HG03139 (cell line): ENCODE measurements around the gene EEPD1.

ENCODE experiments used
- ATAC-seq: cut with Tn5 transposase; IDR thresholded peaks from one replicate; pipeline ENCODE4 v1.9.1; 2021; ENCODE audit not compliant: unreplicated experiment

The EEPD1 gene

GRCh38 chr7:36299223-36299774 is 146.2 kb downstream of the EEPD1 start:
- ATAC-seq = no peak

DNA sequence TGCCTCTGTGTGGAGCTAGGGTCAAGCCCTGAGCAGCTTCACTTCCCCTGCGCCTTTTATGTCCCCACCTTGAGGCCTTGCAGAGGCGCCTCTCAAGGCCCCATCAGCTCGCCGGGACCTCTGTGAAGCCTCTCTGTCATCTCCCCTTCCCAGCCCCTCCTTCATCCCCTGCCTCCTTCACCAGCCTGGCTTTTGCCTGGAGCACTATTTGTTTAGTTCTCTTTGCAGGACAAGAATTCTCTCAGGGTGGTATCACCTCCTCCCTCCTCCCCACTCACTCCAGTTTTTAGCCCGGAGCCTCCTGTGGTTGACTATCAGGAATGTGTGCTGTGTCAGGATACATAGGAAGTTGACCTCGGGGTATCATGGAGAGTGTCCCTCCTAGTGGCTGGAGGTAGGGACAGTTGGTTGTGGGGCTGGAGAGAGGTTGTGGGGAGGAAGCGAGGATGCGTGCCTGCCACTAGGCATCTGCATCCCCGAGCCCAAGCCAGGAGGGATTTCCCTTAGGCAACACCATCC is 146.8 kb downstream of the EEPD1 start:
- ATAC-seq = no peak

DNA sequence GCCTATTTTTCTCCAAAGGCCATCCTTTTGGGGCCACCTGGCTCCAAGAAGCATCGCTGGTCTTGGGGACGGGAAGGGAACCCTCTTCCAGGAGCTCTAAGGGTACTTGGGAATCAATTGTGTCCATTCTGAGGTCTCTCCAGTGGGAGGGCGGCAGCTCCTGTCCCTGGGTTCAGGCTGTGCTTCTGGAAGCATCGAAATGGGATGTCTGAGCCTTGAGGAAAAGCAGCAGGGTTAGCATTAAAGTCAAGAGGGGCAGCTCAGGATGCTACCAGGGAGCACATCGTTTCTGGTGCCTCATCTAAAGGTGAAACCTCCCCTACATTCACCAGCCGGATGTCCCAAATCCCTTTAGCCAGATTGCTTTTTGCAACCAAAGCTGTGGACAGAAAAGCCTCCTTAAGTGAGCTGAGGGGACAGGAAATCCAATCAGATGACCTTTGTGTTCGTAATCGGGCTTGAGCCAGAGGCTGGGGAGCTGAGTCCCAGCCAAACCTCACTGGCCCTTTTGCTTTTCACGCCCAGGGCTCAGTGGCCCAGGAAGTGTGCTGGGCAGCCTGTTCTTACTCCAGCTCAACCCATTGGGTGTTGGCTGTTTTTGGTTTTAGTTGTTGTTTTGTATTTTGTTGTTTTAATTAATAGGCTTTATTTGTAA is 147.8 kb downstream of the EEPD1 start:
- no peak for ATAC-seq

- ATAC-seq = no peak
These were observed 149.1 kb downstream of the EEPD1 start for GRCh38 chr7:36301914-36302771.

DNA sequence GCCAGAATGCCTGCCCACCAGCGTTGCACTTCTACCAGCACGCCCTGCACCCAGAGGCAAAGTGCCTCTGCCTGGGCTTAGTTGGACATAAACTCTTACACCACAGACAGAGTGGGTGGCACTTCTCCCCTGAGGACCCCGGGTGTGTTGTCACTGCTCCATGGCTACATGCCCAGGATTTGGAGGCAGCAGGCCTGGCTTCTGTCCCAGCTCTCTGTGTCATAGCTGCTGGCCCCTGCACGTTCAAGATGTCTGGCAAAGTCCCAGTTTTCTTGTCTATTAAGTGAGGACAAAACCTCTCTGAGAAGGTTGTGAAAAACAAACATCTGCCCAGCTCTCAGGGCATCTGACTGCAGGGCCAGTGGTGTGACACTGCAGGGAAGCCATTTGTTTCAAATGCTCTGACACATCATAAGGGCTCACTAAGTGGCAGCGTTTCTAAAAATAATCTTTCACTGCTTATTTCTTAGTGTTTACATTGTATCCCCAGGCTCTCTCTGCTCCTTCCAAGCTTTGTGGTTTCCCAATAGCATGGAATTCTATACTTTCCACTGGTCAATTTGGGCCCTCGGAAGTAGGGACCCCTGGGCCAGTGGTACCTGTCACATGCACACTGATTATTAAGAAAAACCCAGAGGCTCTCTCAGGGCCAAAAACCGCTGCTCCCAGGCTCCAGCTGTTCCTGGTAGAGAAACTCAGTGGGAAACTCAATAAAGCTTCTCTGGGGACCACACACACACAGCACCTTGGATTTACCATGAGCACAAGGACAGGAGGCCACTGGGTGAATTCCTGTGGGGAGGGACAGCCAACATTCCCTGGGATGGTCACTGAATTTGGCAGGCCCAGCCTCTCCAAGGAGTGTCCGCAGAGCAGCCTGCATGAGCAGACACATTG is 150.4 kb downstream of the EEPD1 start:
- no peak for ATAC-seq

GRCh38 chr7:36304099-36304425 is 151.0 kb downstream of the EEPD1 start:
- ATAC-seq = no peak

GRCh38 chr7:36305226-36305625 is 152.2 kb downstream of the EEPD1 start:
- ATAC-seq = no peak

GRCh38 chr7:36305648-36306047 is 152.6 kb downstream of the EEPD1 start:
- no peak for ATAC-seq

- ATAC-seq = no peak
These were observed 153.2 kb downstream of the EEPD1 start for GRCh38 chr7:36306222-36306621.

- no peak for ATAC-seq
These were observed 153.7 kb downstream of the EEPD1 start for GRCh38 chr7:36306722-36307121.

DNA sequence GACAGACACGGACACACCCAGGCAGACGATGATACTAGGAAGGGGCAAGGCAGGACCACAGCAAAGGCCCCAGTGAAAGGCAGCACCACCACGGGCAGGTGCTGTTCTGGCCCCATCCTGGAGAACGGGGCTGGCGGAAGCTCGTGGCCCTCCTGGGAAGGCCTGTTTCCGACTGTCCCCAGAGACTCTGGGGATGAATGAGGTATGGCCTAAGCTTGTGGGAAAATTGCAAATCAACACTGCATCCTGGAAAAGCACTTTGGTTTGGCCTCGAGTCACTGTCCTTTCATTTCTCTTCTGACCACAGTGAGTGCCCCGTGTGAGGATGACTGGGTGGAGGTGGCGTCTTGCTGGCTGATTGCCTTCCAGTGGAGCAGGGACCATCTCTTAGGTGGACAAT is 155.0 kb downstream of the EEPD1 start:
- no peak for ATAC-seq

DNA sequence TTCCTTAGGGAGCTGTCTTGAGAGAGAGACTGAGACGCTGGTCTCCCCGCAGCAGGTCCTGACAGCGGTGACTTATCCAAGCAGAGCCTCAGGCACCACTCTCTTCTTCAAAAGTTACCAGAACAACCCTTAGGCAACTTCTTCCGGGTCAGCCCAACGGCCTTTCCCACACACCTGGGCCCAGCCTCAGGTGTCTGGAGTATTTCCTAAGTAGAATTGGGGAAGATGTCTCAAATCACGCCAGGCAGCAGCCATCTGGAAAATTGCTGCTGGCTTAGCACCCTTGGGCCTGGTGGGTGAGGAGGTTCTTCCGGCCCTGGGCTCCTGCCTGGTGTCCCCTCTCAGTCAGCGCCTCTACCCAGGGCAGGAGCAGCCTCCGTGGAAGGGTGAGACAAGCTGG is 156.2 kb downstream of the EEPD1 start:
- no peak for ATAC-seq

DNA sequence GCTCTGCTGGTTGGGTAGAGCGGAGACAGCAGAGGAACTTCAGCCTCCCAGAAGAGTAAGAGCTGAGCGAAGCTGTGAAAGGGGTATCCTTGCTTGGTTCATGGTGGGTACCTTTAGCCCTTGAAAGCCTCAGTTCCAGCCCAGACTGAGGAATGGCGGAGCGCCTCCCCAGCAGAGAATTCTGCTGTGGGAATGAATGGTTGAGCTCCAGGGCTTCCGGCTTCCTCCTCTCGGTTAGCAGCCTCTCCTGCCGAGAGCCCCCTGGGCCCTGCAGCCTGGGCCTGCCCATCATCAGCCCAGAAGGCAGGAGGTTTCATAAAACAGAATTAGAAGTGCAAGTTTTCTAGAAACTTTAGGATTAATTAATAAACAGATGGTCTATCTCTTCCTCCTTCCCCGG is 156.7 kb downstream of the EEPD1 start:
- ATAC-seq = no peak

GRCh38 chr7:36310897-36311296 is 157.8 kb downstream of the EEPD1 start:
- ATAC-seq = no peak

DNA sequence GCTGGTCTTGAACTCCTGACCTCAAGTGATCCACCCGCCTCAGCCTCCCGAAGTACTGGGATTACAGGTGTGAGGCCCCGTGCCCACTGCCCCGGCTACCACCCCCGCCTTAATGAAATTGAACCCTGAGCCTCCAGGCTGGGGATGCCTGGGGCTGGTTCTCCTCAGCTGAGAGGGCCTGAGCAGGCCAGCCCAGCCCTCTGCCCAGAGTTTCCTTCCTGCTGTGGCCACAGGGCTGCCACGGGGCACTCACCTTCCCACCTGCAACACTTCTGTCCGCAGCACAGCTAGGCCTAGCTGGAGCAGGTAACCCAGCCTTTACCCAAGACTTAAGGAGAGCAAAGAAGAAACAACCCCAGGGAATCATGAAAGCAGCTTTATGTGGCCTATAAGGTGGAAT is 158.5 kb downstream of the EEPD1 start:
- ATAC-seq = no peak

DNA sequence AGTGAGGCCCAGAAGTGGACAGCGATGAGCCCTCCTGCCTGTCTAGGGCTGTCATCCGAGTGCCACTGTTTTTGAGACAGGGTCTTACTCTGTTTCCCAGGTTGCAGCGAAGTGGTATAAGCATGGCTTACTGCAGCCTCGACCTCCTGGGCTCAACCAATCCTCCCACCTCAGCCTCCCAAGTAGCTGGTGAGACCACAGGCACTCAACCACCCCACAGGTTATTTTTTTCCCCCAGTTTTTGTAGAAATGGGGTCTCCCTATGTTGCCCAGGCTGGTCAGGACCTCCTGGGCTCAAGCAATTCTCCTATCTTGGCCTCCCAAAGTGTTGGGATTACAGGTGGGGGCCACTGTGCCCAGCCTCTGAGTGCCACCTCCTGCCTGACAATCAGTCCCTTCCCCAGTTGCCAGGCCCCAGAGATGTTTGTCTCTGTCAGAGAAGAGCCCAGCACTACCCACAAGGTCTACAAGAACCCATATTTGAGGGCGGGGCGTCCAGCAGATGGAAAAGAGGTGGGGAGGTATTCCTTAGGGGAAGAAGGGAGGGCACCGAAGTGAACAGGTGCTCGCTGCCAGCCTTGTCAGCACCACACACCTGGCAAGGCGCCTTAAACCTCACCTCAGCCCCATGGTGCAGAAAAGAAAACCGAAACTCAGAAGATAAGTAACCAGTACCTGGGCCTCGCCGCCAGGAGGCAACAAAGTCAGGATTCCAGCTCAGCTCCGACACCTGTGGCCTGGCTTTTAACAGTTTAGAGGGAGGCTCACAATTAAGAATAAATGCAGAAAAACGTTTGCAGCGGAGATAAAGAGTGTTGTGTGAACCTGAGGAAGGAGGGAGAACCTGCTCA is 159.2 kb downstream of the EEPD1 start:
- ATAC-seq = no peak

- no peak for ATAC-seq
These were observed 159.9 kb downstream of the EEPD1 start for GRCh38 chr7:36312915-36313334.

- no peak for ATAC-seq
These were observed 160.6 kb downstream of the EEPD1 start for GRCh38 chr7:36313607-36314006.

- ATAC-seq = no peak
These were observed 161.4 kb downstream of the EEPD1 start for GRCh38 chr7:36314491-36314890.

GRCh38 chr7:36315309-36315944 is 162.4 kb downstream of the EEPD1 start:
- no peak for ATAC-seq
